Panc1 (cell line): ENCODE results near the gene PDE6B. TPM values are rescaled to one million over a fixed set of nuclear protein-coding genes. Genes with fewer than 3 reads are reported as not detected.

Experiments used
- ATAC-seq: fragments of 200-7000 bp; cut with Tn5 transposase; 2 replicates; pipeline ENCODE4 v1.9.1; 2020; ENCODE audit warnings: mild to moderate bottlenecking, moderate library complexity
- BruUV-seq: library from RNA; stranded (reverse); fragments of 400-500 nt; replicated peaks from 2 replicates; lab custom pipeline; 2021; lab: Mats Ljungman, UMichigan
- CTCF ChIA-PET: fragments of 300-600 bp; sonication (Branson Sonifier 250); formaldehyde crosslinking; loops from one replicate; lab custom pipeline; 2022; ENCODE audit warnings: antibody characterized with exemption; lab: Charles Lee
- POLR2A ChIA-PET: fragments of 300-600 bp; sonication (Branson Sonifier 250); formaldehyde crosslinking; loops from one replicate; lab custom pipeline; 2022; ENCODE audit warnings: antibody characterized with exemption; lab: Charles Lee
- DNase-seq: peaks from one replicate; pipeline ENCODE4 v3.0.0-alpha.2; 2010; ENCODE audit warnings: low read depth, low spot score
- H3K27ac ChIP-seq: 2 replicates; pipeline ENCODE4 v1.5.1; 2011; ENCODE audit warnings: mild to moderate bottlenecking, low read length, inconsistent platforms
- H3K27me3 ChIP-seq: fragments of 200-500 bp; sonication (Bioruptor generic); 2 replicates; pipeline ENCODE4 v1.6.0; 2014; ENCODE audit warnings: low read length, inconsistent platforms; ENCODE audit not compliant: control insufficient read depth, insufficient read depth
- H3K36me3 ChIP-seq: fragments of 200-500 bp; sonication (Bioruptor generic); 2 replicates; pipeline ENCODE4 v1.5.1; 2014; ENCODE audit warnings: inconsistent platforms, mild to moderate bottlenecking, low read length, moderate library complexity; ENCODE audit not compliant: control insufficient read depth, insufficient read depth
- H3K4me1 ChIP-seq: 2 replicates; pipeline ENCODE4 v1.5.1; 2011; ENCODE audit warnings: inconsistent platforms, mild to moderate bottlenecking, low read length, moderate library complexity; ENCODE audit not compliant: control insufficient read depth, insufficient read depth
- H3K4me3 ChIP-seq, 2 experiments: 2 replicates each; pipeline ENCODE4 v1.5.1; 2011 to 2012; ENCODE audit warnings: low read depth in 2 of 2, low read length in 2 of 2, mild to moderate bottlenecking in 2 of 2, inconsistent platforms in 1 of 2, moderate library complexity in 1 of 2
- H3K9me3 ChIP-seq: fragments of 200-500 bp; sonication (Bioruptor generic); 2 replicates; pipeline ENCODE4 v1.5.1; 2014; ENCODE audit warnings: low read depth, mild to moderate bottlenecking, inconsistent platforms, low read length, moderate library complexity; ENCODE audit not compliant: control insufficient read depth, insufficient read depth
- CTCF ChIP-seq: fragments of 450-650 bp; IDR thresholded peaks from 2 replicates; pipeline ENCODE4 v1.5.1; 2017; ENCODE audit warnings: mild to moderate bottlenecking
- POLR2AphosphoS5 ChIP-seq: IDR thresholded peaks from 2 replicates; pipeline ENCODE4 v1.6.1; 2012; ENCODE audit warnings: mild to moderate bottlenecking, low read depth, low read length, moderate library complexity
- REST ChIP-seq, 2 experiments: IDR thresholded peaks; 2 replicates each; pipeline ENCODE4 v1.6.1; 2011 to 2012; ENCODE audit warnings: low read depth in 2 of 2, control low read depth in 1 of 2, low read length in 1 of 2, mild to moderate bottlenecking in 1 of 2, moderate library complexity in 1 of 2; ENCODE audit not compliant: insufficient read depth in 1 of 2
- SIN3A ChIP-seq: IDR thresholded peaks from 2 replicates; pipeline ENCODE4 v1.6.1; 2012; ENCODE audit warnings: low read depth, mild to moderate bottlenecking, low read length, moderate library complexity, borderline replicate concordance; ENCODE audit not compliant: insufficient read depth
- TCF7L2 ChIP-seq: IDR thresholded peaks from 2 replicates; pipeline ENCODE4 v1.6.1; 2011; ENCODE audit warnings: mild to moderate bottlenecking, low read depth, low read length, inconsistent platforms
- in situ Hi-C: cut with HindIII; loops from 2 replicates; pipeline ENCODE4 v1.10.0; 2016; ENCODE audit warnings: low sequenced_read_pairs, low pct_unique_long_range_greater_than_20kb
- intact Hi-C: fragments of 100-400 bp; cut with micrococcal nuclease; formaldehyde crosslinking; loops from one replicate; pipeline ENCODE4 v1.10.0; 2022; ENCODE audit not compliant: unreplicated experiment
- total RNA-seq: library from RNA; stranded (reverse); gene quantifications from one replicate; pipeline ENCODE4 v1.2.1, GENCODE V29; 2021; ENCODE audit not compliant: unreplicated experiment

PDE6B gene
- total RNA-seq, 1 experiment from 2014 or later = 6.5 TPM

- H3K27ac ChIP-seq = no peak overlapping the region
- TF ChIP-seq SIN3A (no peak), CTCF (no peak), REST (IDR thresholded peaks at IDR 0.05; ENCODE audit: insufficient read depth in 1 of 2, low read depth in 2 of 2, low read length in 1 of 2) (no peak), TCF7L2 (no peak), POLR2AphosphoS5 (no peak)
- H3K27me3 ChIP-seq = no peaks in the 10 kb centered on the region
- intact Hi-C loops (no loop called here), in situ Hi-C loops (no loop called here)
- ATAC-seq (no peak), DNase-seq (no peak)
- ChIA-PET POLR2A (no interaction called here), CTCF (interaction anchor here (0.9 kb wide), 1 partner anchor 10 kb away, joined by 15 read pairs; no protein-coding TSS in a partner anchor)
- H3K4me1 ChIP-seq = peaks cover 9% of the 10 kb centered on the region
- H3K4me3 ChIP-seq = no peak overlapping the region
- H3K9me3 ChIP-seq = no peaks in the 10 kb centered on the region
- no peaks in the 10 kb centered on the region for H3K36me3 ChIP-seq
- BruUV-seq = no TSS peak
Observed at GRCh38 chr4:612052-612748, 13.2 kb upstream of the PDE6B start.

- no TSS peak for BruUV-seq
- POLR2A ChIA-PET = no interaction called here
- CTCF ChIA-PET = no interaction called here
- no peak overlapping the region for H3K4me3 ChIP-seq
- ATAC-seq (no peak), DNase-seq (no peak)
- H3K9me3 ChIP-seq = no peaks in the 10 kb centered on the region
- no peaks in the 10 kb centered on the region for H3K36me3 ChIP-seq
- TF ChIP-seq POLR2AphosphoS5 (no peak), TCF7L2 (no peak), SIN3A (no peak), CTCF (no peak), REST (IDR thresholded peaks at IDR 0.05; ENCODE audit: insufficient read depth in 1 of 2, low read depth in 2 of 2, low read length in 1 of 2) (no peak)
- in situ Hi-C loops = no loop called here
- intact Hi-C loops = no loop called here
- H3K4me1 ChIP-seq = peaks cover 9% of the 10 kb centered on the region
- H3K27ac ChIP-seq = no peak overlapping the region
- no peaks in the 10 kb centered on the region for H3K27me3 ChIP-seq
Observed at GRCh38 chr4:612749-613125, 12.6 kb upstream of the PDE6B start.
